GM12875 (cell line): ENCODE results near the gene DVL2.

ENCODE experiments used
- H3K4me3 ChIP-seq: one replicate; pipeline ENCODE4 v1.5.1; 2011; ENCODE audit warnings: low read depth, low read length, control low read depth
- CTCF ChIP-seq: IDR thresholded peaks from 2 replicates; pipeline ENCODE4 v1.5.1; 2011; ENCODE audit warnings: low read depth, mild to moderate bottlenecking, control low read depth, inconsistent platforms, low read length, moderate library complexity, borderline replicate concordance; ENCODE audit not compliant: insufficient read depth

The DVL2 gene

GRCh38 chr17:7234083-7234951 lies at the start of gene DVL2:
Gene DVL2, minus strand, starts transcription at chr17:7234517. Its CDS starts 255 bp downstream, at chr17:7234262.
- peak within 1 kb of the TSS; percentile 56 for H3K4me3 ChIP-seq
- no peak for TF ChIP-seq CTCF

- no peak overlapping the region for H3K4me3 ChIP-seq
- no peak for TF ChIP-seq CTCF
These were observed 49.3 kb upstream of the DVL2 start for GRCh38 chr17:7283471-7284216.

- H3K4me3 ChIP-seq: no peak overlapping the region
- TF ChIP-seq CTCF: 0 out of 2 replicates have a peak, but pooled peaks have one; percentile 19
These were observed 48.5 kb upstream of the DVL2 start for GRCh38 chr17:7282752-7283321.

GRCh38 chr17:7281953-7282751 lies 47.8 kb upstream of the DVL2 start:
- H3K4me3 ChIP-seq: peak overlapping the region; percentile 53

GRCh38 chr17:7281074-7281952 lies 47.0 kb upstream of the DVL2 start, which contains the start of gene SLC2A4:
Gene SLC2A4, plus strand, starts transcription at chr17:7281718. Its CDS starts 217 bp downstream, at chr17:7281935.
- no peak for TF ChIP-seq CTCF
- peak within 1 kb of the TSS; percentile 53 for H3K4me3 ChIP-seq

More at GRCh38 chr17:7281953-7282751, 47.8 kb upstream of the DVL2 start:
- no peak for TF ChIP-seq CTCF

GRCh38 chr17:7280519-7281073 lies 46.3 kb upstream of the DVL2 start:
- TF ChIP-seq CTCF: peak; percentile 84
- peak overlapping the region; percentile 30 for H3K4me3 ChIP-seq
